ENCODE measurements around the gene PCSK2. TPM values are rescaled to one million over a fixed set of nuclear protein-coding genes. Genes with fewer than 3 reads are reported as not detected.

PCSK2 gene
- total and polyA plus RNA-seq, 10 donors, result 0.06 to 0.17 (median 0.16) TPM; not detected in 3

DNA sequence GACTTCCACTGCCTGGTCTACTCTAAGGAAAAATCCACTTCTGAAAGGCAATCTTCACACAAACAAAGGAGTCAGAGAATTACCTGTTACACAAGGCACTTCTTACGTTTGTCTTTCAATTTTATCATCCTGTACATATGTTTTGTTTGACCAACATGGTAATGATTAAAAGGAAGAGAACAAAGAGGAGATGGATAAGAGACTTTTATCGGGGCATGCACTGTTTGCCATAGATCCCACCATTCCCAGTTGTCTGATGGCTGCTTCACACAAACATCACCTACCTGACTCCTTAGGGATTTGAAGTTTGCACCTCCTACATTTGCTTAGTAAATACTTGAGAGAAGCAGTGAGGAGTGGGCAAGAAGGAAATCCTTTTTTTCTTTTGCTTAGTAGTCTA is 217.3 kb downstream of the PCSK2 start:
- intact Hi-C loops (cut with DNase I; ENCODE audit: low total_unique reads), result no loop called here
- H3K27me3 ChIP-seq (replicated peaks in 1 of 7), result peaks cover 0 to 41% (median 5%) of the 10 kb centered on the region in 7 donors
- DNase-seq, result no peak
- H3K9me3 ChIP-seq, result peaks cover 0 to 13% (median 7%) of the 10 kb centered on the region in 8 donors
- H3K4me1 ChIP-seq, result no peaks in the 10 kb centered on the region
- no peak overlapping the region for H3K27ac ChIP-seq
- no peaks in the 10 kb centered on the region for H3K36me3 ChIP-seq
- 57 to 75% (median 63%) methylated on average over 2 of the region's 2 CpGs for WGBS, 5 donors
- TF ChIP-seq POLR2AphosphoS5 (IDR thresholded peaks at IDR 0.05) (no peak), POLR2A (IDR thresholded peaks at IDR 0.05) (no peak)
- TF ChIP-seq, protein P1, sequence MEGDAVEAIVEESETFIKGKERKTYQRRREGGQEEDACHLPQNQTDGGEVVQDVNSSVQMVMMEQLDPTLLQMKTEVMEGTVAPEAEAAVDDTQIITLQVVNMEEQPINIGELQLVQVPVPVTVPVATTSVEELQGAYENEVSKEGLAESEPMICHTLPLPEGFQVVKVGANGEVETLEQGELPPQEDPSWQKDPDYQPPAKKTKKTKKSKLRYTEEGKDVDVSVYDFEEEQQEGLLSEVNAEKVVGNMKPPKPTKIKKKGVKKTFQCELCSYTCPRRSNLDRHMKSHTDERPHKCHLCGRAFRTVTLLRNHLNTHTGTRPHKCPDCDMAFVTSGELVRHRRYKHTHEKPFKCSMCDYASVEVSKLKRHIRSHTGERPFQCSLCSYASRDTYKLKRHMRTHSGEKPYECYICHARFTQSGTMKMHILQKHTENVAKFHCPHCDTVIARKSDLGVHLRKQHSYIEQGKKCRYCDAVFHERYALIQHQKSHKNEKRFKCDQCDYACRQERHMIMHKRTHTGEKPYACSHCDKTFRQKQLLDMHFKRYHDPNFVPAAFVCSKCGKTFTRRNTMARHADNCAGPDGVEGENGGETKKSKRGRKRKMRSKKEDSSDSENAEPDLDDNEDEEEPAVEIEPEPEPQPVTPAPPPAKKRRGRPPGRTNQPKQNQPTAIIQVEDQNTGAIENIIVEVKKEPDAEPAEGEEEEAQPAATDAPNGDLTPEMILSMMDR (IDR thresholded peaks at IDR 0.05 in 8 of 11, conservative IDR thresholded peaks at IDR 0.05 in 3 of 11), result no peak
- H3K4me3 ChIP-seq, result no peak overlapping the region

DNA sequence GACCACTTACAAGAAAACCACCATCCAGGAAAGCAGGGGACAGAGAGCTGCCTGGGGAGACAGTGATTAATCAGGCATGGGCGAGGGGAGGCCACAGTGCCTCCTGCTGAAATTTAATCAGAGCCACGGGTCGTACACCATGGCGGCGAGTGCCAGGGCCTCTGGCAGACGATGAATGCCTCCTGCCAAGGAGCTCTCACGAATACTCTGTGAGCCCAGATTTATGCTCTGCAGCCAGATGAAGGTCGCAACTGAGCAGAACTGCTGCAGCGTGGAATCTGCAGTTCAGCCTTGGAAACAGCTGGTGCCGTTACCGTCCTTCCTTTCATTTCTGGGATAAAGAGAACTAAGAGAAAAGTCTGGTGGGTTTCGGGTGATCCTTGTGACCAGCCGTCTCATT is 218.7 kb downstream of the PCSK2 start:
- no peak for TF ChIP-seq POLR2AphosphoS5 (IDR thresholded peaks at IDR 0.05)
- no peak for TF ChIP-seq POLR2A (IDR thresholded peaks at IDR 0.05)
- TF ChIP-seq, protein P1 (IDR thresholded peaks at IDR 0.05 in 8 of 11, conservative IDR thresholded peaks at IDR 0.05 in 3 of 11), result no peak
- H3K9me3 ChIP-seq, result peaks cover 0 to 13% (median 7%) of the 10 kb centered on the region in 8 donors
- WGBS, 5 donors, result 65 to 75% (median 68%) methylated on average over 13 of the region's 13 CpGs
- peaks cover 0 to 36% (median 5%) of the 10 kb centered on the region in 7 donors for H3K27me3 ChIP-seq (replicated peaks in 1 of 7)
- intact Hi-C loops (cut with DNase I; ENCODE audit: low total_unique reads), result no loop called here
- no peak for DNase-seq
- H3K27ac ChIP-seq, result no peak overlapping the region
- H3K36me3 ChIP-seq, result no peaks in the 10 kb centered on the region
- H3K4me1 ChIP-seq, result no peaks in the 10 kb centered on the region
- no peak overlapping the region for H3K4me3 ChIP-seq

GRCh38 chr20:17446171-17446570 is 219.3 kb downstream of the PCSK2 start:
- no peaks in the 10 kb centered on the region for H3K36me3 ChIP-seq
- intact Hi-C loops (cut with DNase I; ENCODE audit: low total_unique reads), result no loop called here
- H3K9me3 ChIP-seq, result peaks cover 0 to 12% (median 7%) of the 10 kb centered on the region in 8 donors
- no peak for DNase-seq
- WGBS, 5 donors, result 71 to 84% (median 78%) methylated on average over 5 of the region's 5 CpGs
- H3K27me3 ChIP-seq (replicated peaks in 1 of 7), result peaks cover 0 to 37% (median 5%) of the 10 kb centered on the region in 7 donors
- TF ChIP-seq POLR2AphosphoS5 (IDR thresholded peaks at IDR 0.05) (no peak), POLR2A (IDR thresholded peaks at IDR 0.05) (no peak)
- TF ChIP-seq, protein P1 (IDR thresholded peaks at IDR 0.05 in 8 of 11, conservative IDR thresholded peaks at IDR 0.05 in 3 of 11), result no peak
- no peak overlapping the region for H3K4me3 ChIP-seq
- H3K4me1 ChIP-seq, result no peaks in the 10 kb centered on the region
- H3K27ac ChIP-seq, result no peak overlapping the region

DNA sequence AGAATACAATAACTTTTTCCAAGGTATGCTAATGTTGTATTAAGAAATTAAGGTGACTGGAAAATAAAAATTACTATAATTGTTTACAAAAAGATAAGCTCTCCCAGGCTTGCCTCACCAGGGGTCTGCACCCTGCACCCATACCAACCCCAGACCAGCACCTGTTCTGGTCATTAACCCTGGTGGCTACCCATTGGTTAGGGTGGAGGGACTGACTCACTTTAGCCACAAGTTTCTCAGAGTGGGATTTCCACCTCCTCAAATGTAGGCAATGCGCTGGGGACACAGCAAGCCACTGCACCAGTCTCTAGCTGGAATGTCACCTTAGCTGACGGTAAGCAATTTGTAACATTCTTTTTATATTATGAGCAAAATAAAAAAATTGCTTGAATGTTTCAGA is 221.2 kb downstream of the PCSK2 start:
- TF ChIP-seq, protein P1 (IDR thresholded peaks at IDR 0.05 in 8 of 11, conservative IDR thresholded peaks at IDR 0.05 in 3 of 11), result no peak
- no peak for TF ChIP-seq POLR2AphosphoS5 (IDR thresholded peaks at IDR 0.05)
- TF ChIP-seq POLR2A (IDR thresholded peaks at IDR 0.05), result no peak
- Histone ChIP-seq H3K9me3 (no peaks in the 10 kb centered on the region), H3K27me3 (replicated peaks in 1 of 7) (peaks cover 0 to 41% (median 4%) of the 10 kb centered on the region in 7 donors), H3K4me3 (no peak overlapping the region), H3K27ac (no peak overlapping the region), H3K36me3 (no peaks in the 10 kb centered on the region), H3K4me1 (no peaks in the 10 kb centered on the region)
- WGBS, 5 donors, result 92 to 97% (median 95%) methylated on average over 2 of the region's 2 CpGs
- no peak for DNase-seq
- intact Hi-C loops (cut with DNase I; ENCODE audit: low total_unique reads), result no loop called here

Data from spleen (tissue), 11 donors.